Measurements from ENCODE around the gene GUCY2F.

The GUCY2F gene

DNA sequence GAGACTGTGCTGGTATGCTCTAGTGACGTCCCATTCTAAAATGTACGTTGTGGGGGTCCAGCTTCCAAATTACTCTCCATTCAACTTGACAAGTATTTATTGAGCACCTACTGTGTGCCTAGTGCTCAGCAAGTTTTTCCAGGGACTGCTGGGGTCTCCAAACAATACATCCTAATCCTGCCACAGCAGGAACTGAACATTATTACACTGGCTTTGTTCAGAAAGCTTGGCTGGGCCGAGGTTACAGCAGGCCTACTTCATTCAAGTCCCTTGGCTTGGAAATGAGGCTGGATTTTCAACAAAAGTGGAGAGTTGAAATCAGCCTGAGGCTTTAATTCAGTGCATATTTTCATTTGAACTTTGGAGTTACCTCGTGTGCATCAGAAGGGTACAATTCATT, 78.0 kb downstream of the GUCY2F start:
- DNase-seq (ENCODE audit: insufficient read length, low spot score) (no peak), FAIRE-seq (no peak)
- TF ChIP-seq POLR2A (IDR thresholded peaks at IDR 0.05; ENCODE audit: low read depth, low read length) (no peak), PAX5 (IDR thresholded peaks at IDR 0.05; ENCODE audit: insufficient read depth, low read length, severe bottlenecking) (no peak), TAF1 (IDR thresholded peaks at IDR 0.05; ENCODE audit: low read depth, low read length) (no peak), SPI1 (IDR thresholded peaks at IDR 0.05; ENCODE audit: low read depth, low read length) (no peak), POU2F2 (IDR thresholded peaks at IDR 0.05; ENCODE audit: low read depth, low read length) (no peak)

DNA sequence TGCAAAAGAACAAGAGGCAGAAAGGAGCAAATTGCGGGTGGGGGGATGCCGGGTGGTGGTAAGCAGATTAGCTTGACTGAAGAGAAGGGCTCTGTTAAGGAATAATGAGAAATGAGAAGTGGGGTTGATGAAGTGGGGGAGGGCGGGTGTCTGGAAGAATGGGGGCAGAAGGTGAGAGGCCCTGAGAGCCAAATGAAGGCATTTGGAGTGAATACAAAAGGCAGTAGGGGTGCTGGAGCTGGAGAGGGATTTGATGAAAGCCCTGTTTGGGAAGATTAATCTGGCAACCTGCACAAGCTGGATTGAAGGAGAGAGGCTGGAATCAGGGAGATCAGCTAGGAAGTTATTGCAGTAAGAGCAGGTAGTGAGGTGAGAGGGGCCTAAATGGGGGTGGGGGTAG, 82.1 kb downstream of the GUCY2F start:
- FAIRE-seq (no peak), DNase-seq (ENCODE audit: insufficient read length, low spot score) (no peak)
- no peak for TF ChIP-seq PAX5 (IDR thresholded peaks at IDR 0.05; ENCODE audit: insufficient read depth, low read length, severe bottlenecking)
- no peak for TF ChIP-seq POLR2AphosphoS5 (IDR thresholded peaks at IDR 0.05; ENCODE audit: low read depth, low read length)
- no peak for TF ChIP-seq TAF1 (IDR thresholded peaks at IDR 0.05; ENCODE audit: low read depth, low read length)
- no peak for TF ChIP-seq POU2F2 (IDR thresholded peaks at IDR 0.05; ENCODE audit: low read depth, low read length)
- no peak for TF ChIP-seq POLR2A (IDR thresholded peaks at IDR 0.05; ENCODE audit: low read depth, low read length)
- no peak for TF ChIP-seq SPI1 (IDR thresholded peaks at IDR 0.05; ENCODE audit: low read depth, low read length)

DNA sequence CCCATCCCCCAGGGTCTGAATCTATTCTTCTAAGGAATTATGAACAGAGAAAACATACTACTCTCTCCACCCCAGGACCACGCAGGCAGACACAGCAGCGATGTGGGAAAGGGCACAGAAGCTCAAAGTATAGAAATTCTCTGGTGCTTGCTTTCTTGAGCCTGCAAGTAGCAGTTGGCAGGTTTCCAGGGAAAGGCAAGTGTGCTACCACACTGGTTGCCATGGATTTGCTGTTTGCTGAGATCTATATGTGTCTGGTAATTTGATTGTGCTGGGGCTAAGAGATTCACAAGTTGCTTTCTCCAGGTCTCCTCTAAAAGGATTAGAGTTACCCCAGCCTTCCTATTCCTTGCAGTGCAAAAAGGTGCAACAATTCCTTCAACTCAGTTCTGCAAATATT, 83.1 kb downstream of the GUCY2F start:
- DNase-seq (ENCODE audit: insufficient read length, low spot score) (no peak), FAIRE-seq (no peak)
- TF ChIP-seq POLR2AphosphoS5 (IDR thresholded peaks at IDR 0.05; ENCODE audit: low read depth, low read length) (no peak), POLR2A (IDR thresholded peaks at IDR 0.05; ENCODE audit: low read depth, low read length) (no peak), POU2F2 (IDR thresholded peaks at IDR 0.05; ENCODE audit: low read depth, low read length) (no peak), PAX5 (IDR thresholded peaks at IDR 0.05; ENCODE audit: insufficient read depth, low read length, severe bottlenecking) (no peak), TAF1 (IDR thresholded peaks at IDR 0.05; ENCODE audit: low read depth, low read length) (no peak), SPI1 (IDR thresholded peaks at IDR 0.05; ENCODE audit: low read depth, low read length) (no peak)

DNA sequence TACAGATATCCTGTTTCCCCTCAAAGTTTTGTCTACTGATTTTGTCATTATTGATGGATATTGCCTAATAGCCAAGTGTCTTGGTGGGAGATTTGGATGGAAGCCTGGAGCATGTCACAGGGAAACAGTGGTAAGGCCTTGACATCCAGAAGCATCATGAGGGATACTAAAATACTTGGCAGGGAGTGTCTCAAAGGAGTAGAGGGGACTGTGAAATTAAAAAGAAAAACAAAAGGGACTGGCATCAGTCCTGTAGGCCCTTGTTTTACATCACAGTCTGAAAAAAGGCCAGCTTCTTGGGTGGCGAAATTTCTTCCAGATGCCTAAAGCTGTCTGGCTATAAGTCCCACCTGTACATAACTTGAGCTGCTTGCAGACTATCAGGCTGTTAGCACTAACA, 83.8 kb downstream of the GUCY2F start:
- no peak for TF ChIP-seq TAF1 (IDR thresholded peaks at IDR 0.05; ENCODE audit: low read depth, low read length)
- FAIRE-seq (no peak), DNase-seq (ENCODE audit: insufficient read length, low spot score) (no peak)

DNA sequence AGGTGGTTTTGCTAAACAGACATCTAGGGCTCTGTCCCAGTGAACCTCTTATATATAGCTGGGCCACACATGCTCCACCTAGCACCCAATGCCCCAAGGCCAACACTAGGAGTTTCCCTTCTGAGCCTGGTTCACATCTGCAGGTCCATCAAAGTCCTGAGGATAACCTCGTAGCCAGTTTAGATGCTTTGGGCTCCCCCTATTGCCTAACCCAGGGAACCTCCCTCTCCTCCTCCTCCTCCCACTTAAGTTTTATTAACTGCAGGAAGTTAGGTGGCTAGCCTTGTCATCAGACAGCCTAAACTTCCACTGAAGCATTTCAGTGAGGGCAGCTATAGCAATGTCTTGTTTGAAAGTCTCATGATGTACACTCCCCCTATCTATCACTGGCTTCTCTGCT, 88.0 kb downstream of the GUCY2F start:
- peak; percentile 50 for FAIRE-seq
- TF ChIP-seq SPI1 (IDR thresholded peaks at IDR 0.05; ENCODE audit: low read depth, low read length) (no peak), PAX5 (IDR thresholded peaks at IDR 0.05; ENCODE audit: insufficient read depth, low read length, severe bottlenecking) (no peak), POLR2AphosphoS5 (IDR thresholded peaks at IDR 0.05; ENCODE audit: low read depth, low read length) (no peak), TAF1 (IDR thresholded peaks at IDR 0.05; ENCODE audit: low read depth, low read length) (no peak), POU2F2 (IDR thresholded peaks at IDR 0.05; ENCODE audit: low read depth, low read length) (no peak), POLR2A (IDR thresholded peaks at IDR 0.05; ENCODE audit: low read depth, low read length) (no peak)
- DNase-seq (ENCODE audit: insufficient read length, low spot score) = no peak

DNA sequence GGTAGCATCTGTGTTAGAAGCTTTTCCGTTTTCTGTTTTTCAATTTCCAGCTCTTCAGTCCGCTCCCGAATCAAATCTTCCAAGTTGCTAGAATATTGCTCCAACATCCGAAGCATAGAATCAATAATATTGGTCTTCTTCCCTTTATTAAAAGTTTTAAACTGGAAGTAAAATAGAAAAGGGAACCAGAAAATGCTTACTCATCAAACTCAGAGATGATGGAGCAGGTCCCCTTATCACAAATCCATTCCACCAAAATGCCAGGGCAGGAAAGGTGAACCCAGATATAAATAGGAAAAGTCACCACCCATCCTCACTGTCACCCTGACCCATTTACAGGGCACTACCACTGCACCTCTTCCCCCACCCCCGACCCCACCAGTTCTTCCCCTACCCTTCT, 89.0 kb downstream of the GUCY2F start:
- FAIRE-seq (no peak), DNase-seq (ENCODE audit: insufficient read length, low spot score) (no peak)
- TF ChIP-seq POU2F2 (IDR thresholded peaks at IDR 0.05; ENCODE audit: low read depth, low read length) (no peak), TAF1 (IDR thresholded peaks at IDR 0.05; ENCODE audit: low read depth, low read length) (no peak), POLR2A (IDR thresholded peaks at IDR 0.05; ENCODE audit: low read depth, low read length) (no peak), POLR2AphosphoS5 (IDR thresholded peaks at IDR 0.05; ENCODE audit: low read depth, low read length) (no peak)

DNA sequence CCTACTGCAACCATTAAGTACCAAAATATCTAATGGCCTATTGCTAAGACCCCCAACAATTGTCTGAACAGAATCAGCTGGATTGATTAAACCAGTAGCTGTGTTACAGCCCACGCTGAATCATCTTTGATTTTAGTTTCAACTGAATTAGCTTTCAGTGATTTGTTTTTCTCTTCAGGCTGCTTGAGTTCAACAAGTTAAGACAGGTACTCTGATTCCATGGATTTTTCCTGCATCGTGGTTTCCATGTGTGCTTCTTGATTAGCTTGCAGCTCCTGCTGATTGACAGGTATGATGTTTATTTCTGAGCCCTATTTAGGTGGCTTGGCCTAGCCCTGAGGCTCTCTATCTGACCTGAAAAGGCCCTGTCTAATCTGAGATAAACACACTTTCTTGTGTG, 91.3 kb downstream of the GUCY2F start:
- no peak for DNase-seq (ENCODE audit: insufficient read length, low spot score)
- TF ChIP-seq POLR2AphosphoS5 (IDR thresholded peaks at IDR 0.05; ENCODE audit: low read depth, low read length) (no peak), TAF1 (IDR thresholded peaks at IDR 0.05; ENCODE audit: low read depth, low read length) (no peak), SPI1 (IDR thresholded peaks at IDR 0.05; ENCODE audit: low read depth, low read length) (no peak), POU2F2 (IDR thresholded peaks at IDR 0.05; ENCODE audit: low read depth, low read length) (no peak), PAX5 (IDR thresholded peaks at IDR 0.05; ENCODE audit: insufficient read depth, low read length, severe bottlenecking) (no peak), POLR2A (IDR thresholded peaks at IDR 0.05; ENCODE audit: low read depth, low read length) (no peak)
- FAIRE-seq = no peak

DNA sequence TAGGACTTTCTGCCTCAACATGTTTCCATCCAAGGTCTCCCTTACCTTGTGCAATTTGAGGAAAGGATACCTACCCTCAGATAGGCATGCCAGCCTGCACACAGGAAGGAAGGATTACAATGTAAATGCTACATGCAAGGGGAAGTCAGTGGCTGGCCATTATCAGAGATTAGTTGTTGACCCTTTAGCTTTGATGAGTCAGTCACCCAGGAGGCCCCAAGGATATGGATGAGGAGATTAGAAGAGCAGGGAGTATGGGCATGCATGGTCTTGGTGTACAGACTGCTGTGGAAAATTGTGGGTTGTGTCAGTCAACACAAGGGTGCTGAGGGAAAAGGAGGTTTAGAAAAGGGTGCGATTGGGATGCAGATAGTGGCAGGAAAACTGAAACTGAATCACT, 92.0 kb downstream of the GUCY2F start:
- DNase-seq (ENCODE audit: insufficient read length, low spot score) = no peak
- TF ChIP-seq PAX5 (IDR thresholded peaks at IDR 0.05; ENCODE audit: insufficient read depth, low read length, severe bottlenecking) (no peak), TAF1 (IDR thresholded peaks at IDR 0.05; ENCODE audit: low read depth, low read length) (no peak), POLR2AphosphoS5 (IDR thresholded peaks at IDR 0.05; ENCODE audit: low read depth, low read length) (no peak), POU2F2 (IDR thresholded peaks at IDR 0.05; ENCODE audit: low read depth, low read length) (no peak), POLR2A (IDR thresholded peaks at IDR 0.05; ENCODE audit: low read depth, low read length) (no peak), SPI1 (IDR thresholded peaks at IDR 0.05; ENCODE audit: low read depth, low read length) (no peak)
- no peak for FAIRE-seq

DNA sequence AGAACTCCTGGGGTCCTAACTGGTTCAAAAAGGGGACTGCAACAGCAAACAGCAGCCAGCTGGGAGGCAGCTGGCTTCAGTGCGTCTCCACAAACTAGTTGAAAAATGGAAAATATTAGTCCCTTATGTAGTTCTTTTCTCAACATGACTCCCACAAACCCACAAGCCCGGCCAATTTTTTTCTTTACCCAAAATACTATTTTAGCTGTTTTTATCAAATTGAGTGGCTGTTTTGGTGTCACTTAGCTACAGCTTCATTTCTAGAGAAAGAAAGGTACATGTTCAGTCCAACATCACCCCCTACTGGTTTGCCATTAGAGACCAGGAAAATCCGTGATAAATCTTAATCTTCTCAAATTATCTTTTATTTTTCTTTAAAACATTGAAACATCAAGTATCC, 97.2 kb downstream of the GUCY2F start:
- no peak for FAIRE-seq
- TF ChIP-seq SPI1 (IDR thresholded peaks at IDR 0.05; ENCODE audit: low read depth, low read length) (no peak), TAF1 (IDR thresholded peaks at IDR 0.05; ENCODE audit: low read depth, low read length) (no peak), POLR2AphosphoS5 (IDR thresholded peaks at IDR 0.05; ENCODE audit: low read depth, low read length) (no peak), PAX5 (IDR thresholded peaks at IDR 0.05; ENCODE audit: insufficient read depth, low read length, severe bottlenecking) (no peak), POU2F2 (IDR thresholded peaks at IDR 0.05; ENCODE audit: low read depth, low read length) (no peak), POLR2A (IDR thresholded peaks at IDR 0.05; ENCODE audit: low read depth, low read length) (no peak)
- DNase-seq (ENCODE audit: insufficient read length, low spot score) = no peak

DNA sequence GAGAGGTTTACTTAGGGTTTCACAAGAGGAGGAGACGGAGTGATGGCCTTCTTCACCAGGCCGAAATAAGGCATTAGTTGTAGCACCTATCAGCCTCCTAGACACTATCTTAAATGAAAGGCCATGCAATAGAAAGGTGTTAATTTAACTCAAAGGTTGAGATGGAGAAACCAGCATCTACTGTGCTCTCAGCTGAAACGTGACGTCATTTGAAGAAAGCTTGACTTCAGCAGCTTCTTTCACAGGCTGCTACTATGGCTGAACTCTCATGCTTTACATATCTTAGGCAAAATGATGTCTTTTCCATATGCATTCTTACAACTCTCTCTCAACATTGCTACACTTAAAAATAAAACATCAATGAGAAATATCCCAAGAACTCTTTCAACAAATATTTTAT, 99.6 kb downstream of the GUCY2F start:
- TF ChIP-seq POLR2AphosphoS5 (IDR thresholded peaks at IDR 0.05; ENCODE audit: low read depth, low read length) = no peak
- TF ChIP-seq SPI1 (IDR thresholded peaks at IDR 0.05; ENCODE audit: low read depth, low read length) = no peak
- TF ChIP-seq POLR2A (IDR thresholded peaks at IDR 0.05; ENCODE audit: low read depth, low read length) = no peak
- TF ChIP-seq TAF1 (IDR thresholded peaks at IDR 0.05; ENCODE audit: low read depth, low read length) = no peak
- TF ChIP-seq POU2F2 (IDR thresholded peaks at IDR 0.05; ENCODE audit: low read depth, low read length) = no peak
- TF ChIP-seq PAX5 (IDR thresholded peaks at IDR 0.05; ENCODE audit: insufficient read depth, low read length, severe bottlenecking) = no peak
- DNase-seq (ENCODE audit: insufficient read length, low spot score) (no peak), FAIRE-seq (no peak)
